ENCODE results near the gene NUDT1.

NUDT1 gene

GRCh38 chr7:2205036-2205780 lies 36.8 kb upstream of the NUDT1 start:
- no peak for DNase-seq

- DNase-seq, result no peak
Observed at GRCh38 chr7:2208712-2209111, 33.3 kb upstream of the NUDT1 start.

- no peak for DNase-seq
Observed at GRCh38 chr7:2209146-2209960, 32.7 kb upstream of the NUDT1 start.

GRCh38 chr7:2209961-2210323 lies 32.1 kb upstream of the NUDT1 start:
- DNase-seq, result no peak

GRCh38 chr7:2210551-2211258 lies 31.3 kb upstream of the NUDT1 start:
- no peak for DNase-seq

- DNase-seq, result no peak
Observed at GRCh38 chr7:2211259-2211880, 30.7 kb upstream of the NUDT1 start.

GRCh38 chr7:2211926-2212325 lies 30.1 kb upstream of the NUDT1 start:
- DNase-seq, result no peak

GRCh38 chr7:2212906-2213305 lies 29.1 kb upstream of the NUDT1 start:
- no peak for DNase-seq

- DNase-seq, result no peak
Observed at GRCh38 chr7:2213551-2214215, 28.3 kb upstream of the NUDT1 start.

GRCh38 chr7:2214636-2215035 lies 27.4 kb upstream of the NUDT1 start:
- no peak for DNase-seq

GRCh38 chr7:2215851-2216250 lies 26.2 kb upstream of the NUDT1 start:
- DNase-seq, result no peak

GRCh38 chr7:2217206-2217605 lies 24.8 kb upstream of the NUDT1 start:
- DNase-seq, result no peak

GRCh38 chr7:2217716-2218443 lies 24.1 kb upstream of the NUDT1 start:
- DNase-seq, result no peak

GRCh38 chr7:2218444-2218785 lies 23.6 kb upstream of the NUDT1 start:
- no peak for DNase-seq

GRCh38 chr7:2219136-2219535 lies 22.9 kb upstream of the NUDT1 start:
- DNase-seq, result no peak

GRCh38 chr7:2219606-2220005 lies 22.4 kb upstream of the NUDT1 start:
- DNase-seq, result no peak

- no peak for DNase-seq
Observed at GRCh38 chr7:2220030-2220429, 22.0 kb upstream of the NUDT1 start.

- DNase-seq, result no peak
Observed at GRCh38 chr7:2220506-2220905, 21.5 kb upstream of the NUDT1 start.

GRCh38 chr7:2220954-2221353 lies 21.1 kb upstream of the NUDT1 start:
- no peak for DNase-seq

- DNase-seq, result no peak
Observed at GRCh38 chr7:2222516-2222915, 19.5 kb upstream of the NUDT1 start.

GRCh38 chr7:2223321-2223720 lies 18.7 kb upstream of the NUDT1 start:
- no peak for DNase-seq

- no peak for DNase-seq
Observed at GRCh38 chr7:2224491-2224928, 17.5 kb upstream of the NUDT1 start.

Data from GF-D8 (cell line).